Measurements from ENCODE around the gene SPAG5. TPM values are rescaled to one million over a fixed set of nuclear protein-coding genes. Genes with fewer than 3 reads are reported as not detected.

SPAG5 gene
- total RNA-seq, 4 donors from 2014 or later, result 8.9 to 21.5 (median 13.6) TPM

DNA sequence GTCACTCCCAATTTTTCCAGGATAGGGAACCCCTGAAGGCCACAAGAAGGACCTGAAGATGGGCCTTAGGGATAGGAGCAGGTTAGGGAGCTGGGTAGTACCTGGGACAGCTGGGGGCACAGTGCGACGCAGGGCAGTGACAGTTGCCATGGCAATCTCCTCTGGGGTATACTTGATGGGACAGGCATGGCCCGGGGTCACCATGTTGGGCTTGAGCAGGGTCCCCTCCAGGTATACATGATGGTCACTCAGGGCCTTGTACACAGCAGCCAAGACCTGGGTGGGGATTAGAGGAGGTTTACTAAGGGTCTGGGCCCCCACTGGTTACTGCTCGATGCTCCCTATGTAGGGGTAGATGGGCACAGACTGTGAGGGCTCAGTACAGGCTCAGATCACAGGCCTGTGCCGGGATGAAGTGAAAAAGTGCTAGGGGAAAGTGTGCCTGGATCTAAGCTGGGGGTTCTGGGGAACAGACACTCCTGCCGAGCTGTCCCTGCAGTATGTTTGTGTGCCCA, 24.8 kb downstream of the SPAG5 start:
- no peak overlapping the region for H3K27ac ChIP-seq
- TF ChIP-seq EP300 (IDR thresholded peaks at IDR 0.05; ENCODE audit: low read depth), result no peak
- TF ChIP-seq POLR2AphosphoS5 (IDR thresholded peaks at IDR 0.05), result no peak
- TF ChIP-seq CTCF (IDR thresholded peaks at IDR 0.05), result no peak
- no peak overlapping the region for H3K4me3 ChIP-seq
- H3K9me3 ChIP-seq, result no peaks in the 10 kb centered on the region
- H3K4me1 ChIP-seq, result peaks cover 12 to 37% (median 25%) of the 10 kb centered on the region in 4 donors
- in situ Hi-C loops (cut with MboI; ENCODE audit: low pct_ligation_motif_present in 1 of 4, low pct_unique_long_range_greater_than_20kb in 1 of 4, low sequenced_read_pairs in 3 of 4), result no loop called here
- no peaks in the 10 kb centered on the region for H3K27me3 ChIP-seq
- no peak for DNase-seq
- H3K36me3 ChIP-seq, result no peaks in the 10 kb centered on the region
- intact Hi-C loops (cut with DNase I; ENCODE audit: low total_unique reads), result no loop called here
- 98% methylated on average over 6 of the region's 6 CpGs; no CpG with 5 or more reads in 1 of the 2 donors for whole genome bisulfite sequencing, 2 donors (ENCODE audit: low coverage in 1 of 2)

GRCh38 chr17:28573521-28573920, 25.3 kb downstream of the SPAG5 start:
- Histone ChIP-seq H3K27me3 (no peaks in the 10 kb centered on the region), H3K36me3 (no peaks in the 10 kb centered on the region), H3K9me3 (no peaks in the 10 kb centered on the region), H3K4me3 (no peak overlapping the region), H3K4me1 (peaks cover 12 to 37% (median 25%) of the 10 kb centered on the region in 4 donors), H3K27ac (no peak overlapping the region)
- in situ Hi-C loops (cut with MboI; ENCODE audit: low pct_ligation_motif_present in 1 of 4, low pct_unique_long_range_greater_than_20kb in 1 of 4, low sequenced_read_pairs in 3 of 4) (no loop called here), intact Hi-C loops (cut with DNase I; ENCODE audit: low total_unique reads) (no loop called here)
- DNase-seq, result no peak
- WGBS, 2 donors (ENCODE audit: low coverage in 1 of 2), result 93% methylated on average over 9 of the region's 9 CpGs; no CpG with 5 or more reads in 1 of the 2 donors
- no peak for TF ChIP-seq POLR2AphosphoS5 (IDR thresholded peaks at IDR 0.05)
- TF ChIP-seq POLR2A (IDR thresholded peaks at IDR 0.05), result no peak
- TF ChIP-seq EP300 (IDR thresholded peaks at IDR 0.05; ENCODE audit: low read depth), result no peak
- TF ChIP-seq CTCF (IDR thresholded peaks at IDR 0.05), result no peak

- intact Hi-C loops (cut with DNase I; ENCODE audit: low total_unique reads) (no loop called here), in situ Hi-C loops (cut with MboI; ENCODE audit: low pct_ligation_motif_present in 1 of 4, low pct_unique_long_range_greater_than_20kb in 1 of 4, low sequenced_read_pairs in 3 of 4) (no loop called here)
- H3K9me3 ChIP-seq, result no peaks in the 10 kb centered on the region
- DNase-seq, result no peak
- H3K36me3 ChIP-seq, result no peaks in the 10 kb centered on the region
- H3K27ac ChIP-seq, result no peak overlapping the region
- peaks cover 12 to 37% (median 25%) of the 10 kb centered on the region in 4 donors for H3K4me1 ChIP-seq
- H3K4me3 ChIP-seq, result no peak overlapping the region
- TF ChIP-seq POLR2A (IDR thresholded peaks at IDR 0.05) (no peak), POLR2AphosphoS5 (IDR thresholded peaks at IDR 0.05) (no peak), EP300 (IDR thresholded peaks at IDR 0.05; ENCODE audit: low read depth) (no peak), CTCF (IDR thresholded peaks at IDR 0.05) (no peak)
- H3K27me3 ChIP-seq, result no peaks in the 10 kb centered on the region
These were observed 25.8 kb downstream of the SPAG5 start for GRCh38 chr17:28573040-28573380.

DNA sequence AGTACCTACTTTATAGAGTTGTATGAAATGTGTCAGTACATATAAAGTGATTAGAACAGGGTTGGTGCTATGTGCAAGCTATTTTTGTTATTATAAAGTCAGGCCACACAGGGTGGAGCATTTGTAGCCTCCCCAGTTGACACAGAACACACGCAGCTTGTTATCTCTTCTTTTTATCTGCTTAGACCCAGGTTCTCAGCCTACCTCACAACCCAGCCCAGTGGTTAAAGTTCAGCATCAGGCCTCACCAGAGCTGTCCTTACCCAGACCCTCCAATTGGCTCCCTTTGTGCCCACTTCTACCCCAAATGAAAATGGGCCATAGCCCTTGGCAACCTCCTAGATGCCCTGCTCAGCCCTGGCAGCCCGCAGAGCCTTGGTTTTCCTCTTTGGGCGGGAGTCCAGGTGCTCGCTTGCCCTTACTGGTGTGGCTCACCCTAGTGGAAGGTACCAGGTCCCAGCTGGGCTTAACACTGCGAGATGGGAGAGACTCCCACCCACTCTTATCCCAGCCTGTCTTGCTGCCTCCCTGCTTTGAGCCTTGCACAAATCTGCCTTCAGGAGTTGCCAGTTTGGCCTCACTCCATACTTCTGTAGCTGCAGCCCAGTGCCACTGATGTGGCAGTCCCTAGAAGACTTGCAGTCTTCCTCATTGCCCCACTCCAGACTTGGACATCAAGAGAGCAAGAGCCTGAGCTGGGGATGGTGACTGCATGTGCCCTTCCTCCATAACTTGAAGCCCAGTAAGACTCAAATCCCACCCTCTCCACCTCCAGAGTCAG, 26.4 kb downstream of the SPAG5 start:
- no peak for TF ChIP-seq POLR2A (IDR thresholded peaks at IDR 0.05)
- no peak for TF ChIP-seq EP300 (IDR thresholded peaks at IDR 0.05; ENCODE audit: low read depth)
- no peak for TF ChIP-seq POLR2AphosphoS5 (IDR thresholded peaks at IDR 0.05)
- TF ChIP-seq CTCF (IDR thresholded peaks at IDR 0.05), result no peak
- no peaks in the 10 kb centered on the region for H3K27me3 ChIP-seq
- intact Hi-C loops (cut with DNase I; ENCODE audit: low total_unique reads), result no loop called here
- H3K4me1 ChIP-seq, result peaks cover 12 to 40% (median 25%) of the 10 kb centered on the region in 4 donors
- WGBS, 2 donors (ENCODE audit: low coverage in 1 of 2), result 68% methylated on average over 5 of the region's 5 CpGs; no CpG with 5 or more reads in 1 of the 2 donors
- DNase-seq, result no peak
- H3K4me3 ChIP-seq, result peak overlapping the region in 1 of 4 donors; percentile 75
- in situ Hi-C loops (cut with MboI; ENCODE audit: low pct_ligation_motif_present in 1 of 4, low pct_unique_long_range_greater_than_20kb in 1 of 4, low sequenced_read_pairs in 3 of 4), result no loop called here
- H3K36me3 ChIP-seq, result no peaks in the 10 kb centered on the region
- peak overlapping the region; percentile 78 to 87 (median 82) for H3K27ac ChIP-seq
- no peaks in the 10 kb centered on the region for H3K9me3 ChIP-seq
